MM.1S (cell line): ENCODE data around the gene PKN1.

Experiments used
- DNase-seq: peaks from one replicate; pipeline ENCODE4 v3.0.0-alpha.2; 2015
- H2AFZ ChIP-seq: fragments of 300-600 bp; sonication (generic); 2 replicates; pipeline ENCODE4 v1.6.0; 2016; ENCODE audit warnings: antibody characterized with exemption, low read length
- H3F3A ChIP-seq: fragments of 300-600 bp; sonication (generic); 2 replicates; pipeline ENCODE4 v1.6.1; 2016; ENCODE audit warnings: mild to moderate bottlenecking, antibody characterized with exemption, low read length, moderate library complexity, mixed read lengths; ENCODE audit not compliant: insufficient read depth
- H3K27ac ChIP-seq: fragments of 300-600 bp; sonication (generic); 2 replicates; pipeline ENCODE4 v1.5.1; 2016; ENCODE audit warnings: mild to moderate bottlenecking, low read length
- H3K27me3 ChIP-seq: fragments of 300-600 bp; sonication (generic); replicated peaks from 2 replicates; pipeline ENCODE4 v1.6.0; 2016; ENCODE audit warnings: low read length; ENCODE audit not compliant: insufficient read depth
- H3K36me3 ChIP-seq: fragments of 300-600 bp; sonication (generic); replicated peaks from 2 replicates; pipeline ENCODE4 v1.6.1; 2016; ENCODE audit warnings: mild to moderate bottlenecking, low read length, mixed read lengths; ENCODE audit not compliant: insufficient read depth
- H3K4me1 ChIP-seq: fragments of 300-600 bp; sonication (generic); 2 replicates; pipeline ENCODE4 v1.6.1; 2016; ENCODE audit warnings: low read length, mixed read lengths
- H3K4me2 ChIP-seq: fragments of 300-600 bp; sonication (generic); 2 replicates; pipeline ENCODE4 v1.6.0; 2016; ENCODE audit warnings: low read depth, low read length
- H3K4me3 ChIP-seq: fragments of 300-600 bp; sonication (generic); 2 replicates; pipeline ENCODE4 v1.5.1; 2016; ENCODE audit warnings: low read length, mixed read lengths
- H3K79me2 ChIP-seq: fragments of 300-600 bp; sonication (generic); 2 replicates; pipeline ENCODE4 v1.6.1; 2016; ENCODE audit warnings: mixed run types, low read length, mixed read lengths
- H3K9ac ChIP-seq: fragments of 300-600 bp; sonication (generic); 2 replicates; pipeline ENCODE4 v1.6.1; 2016; ENCODE audit warnings: low read length, mixed read lengths
- H3K9me2 ChIP-seq: fragments of 300-600 bp; sonication (generic); replicated peaks from 2 replicates; pipeline ENCODE4 v1.6.1; 2016; ENCODE audit warnings: mild to moderate bottlenecking, low read length, mixed read lengths; ENCODE audit not compliant: insufficient read depth
- H3K9me3 ChIP-seq: fragments of 300-600 bp; sonication (generic); replicated peaks from 2 replicates; pipeline ENCODE4 v1.6.1; 2016; ENCODE audit warnings: mild to moderate bottlenecking, low read length, mixed read lengths; ENCODE audit not compliant: insufficient read depth
- H4K20me1 ChIP-seq: fragments of 300-600 bp; sonication (generic); 2 replicates; pipeline ENCODE4 v1.6.1; 2016; ENCODE audit warnings: mild to moderate bottlenecking, low read length, moderate library complexity, mixed read lengths; ENCODE audit not compliant: insufficient read depth
- EZH2 ChIP-seq: fragments of 300-600 bp; sonication (generic); optimal IDR thresholded peaks from 2 replicates; pipeline ENCODE3; 2017; ENCODE audit warnings: low read depth, mild to moderate bottlenecking, antibody characterized with exemption, low read length, mixed read lengths
- EZH2phosphoT487 ChIP-seq: fragments of 300-600 bp; sonication (generic); IDR thresholded peaks from 2 replicates; pipeline ENCODE4 v1.6.1; 2018; ENCODE audit warnings: antibody characterized with exemption, low read length
- TF ChIP-seq, protein P1 (sequence below): fragments of 300-600 bp; sonication (generic); IDR thresholded peaks from 2 replicates; pipeline ENCODE4 v1.5.1; 2016; ENCODE audit warnings: antibody characterized with exemption, low read length, mixed read lengths

Gene PKN1

DNA sequence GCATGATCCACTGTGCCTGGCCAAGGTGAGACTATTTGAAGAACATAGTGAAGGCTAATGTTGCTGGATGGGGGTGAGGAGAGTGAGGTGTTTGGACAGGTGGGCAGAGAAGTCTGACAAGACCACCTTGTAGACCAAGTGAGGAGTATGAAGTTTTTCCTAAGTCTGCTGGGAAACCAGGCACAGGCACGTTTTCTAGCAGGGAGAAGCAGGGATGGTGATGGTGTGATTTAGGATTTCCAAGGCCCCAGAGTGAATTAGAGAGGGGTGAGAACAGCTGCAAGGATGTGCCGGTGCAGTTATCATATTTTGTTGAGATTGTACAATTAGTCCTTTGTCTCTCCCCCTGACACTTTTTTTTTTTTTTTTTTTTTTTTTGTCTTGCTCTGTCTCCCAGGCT is 5.6 kb upstream of the PKN1 start:
- no peak overlapping the region for H3K4me2 ChIP-seq
- no peaks in the 10 kb centered on the region for H3K36me3 ChIP-seq
- H2AFZ ChIP-seq: no peak overlapping the region
- H4K20me1 ChIP-seq: no peaks in the 10 kb centered on the region
- no peaks in the 10 kb centered on the region for H3K9me3 ChIP-seq
- no peak overlapping the region for H3K4me3 ChIP-seq
- no peak overlapping the region for H3K27ac ChIP-seq
- no peaks in the 10 kb centered on the region for H3K4me1 ChIP-seq
- H3K27me3 ChIP-seq: peaks cover 3% of the 10 kb centered on the region; the same call in 1 of the 2 replicates
- 0 out of 2 replicates have a peak, but pooled peaks cover under 1% of the 10 kb centered on the region for H3F3A ChIP-seq
- DNase-seq: no peak
- H3K9me2 ChIP-seq: no peaks in the 10 kb centered on the region
- H3K9ac ChIP-seq: no peak overlapping the region
- TF ChIP-seq, protein P1, sequence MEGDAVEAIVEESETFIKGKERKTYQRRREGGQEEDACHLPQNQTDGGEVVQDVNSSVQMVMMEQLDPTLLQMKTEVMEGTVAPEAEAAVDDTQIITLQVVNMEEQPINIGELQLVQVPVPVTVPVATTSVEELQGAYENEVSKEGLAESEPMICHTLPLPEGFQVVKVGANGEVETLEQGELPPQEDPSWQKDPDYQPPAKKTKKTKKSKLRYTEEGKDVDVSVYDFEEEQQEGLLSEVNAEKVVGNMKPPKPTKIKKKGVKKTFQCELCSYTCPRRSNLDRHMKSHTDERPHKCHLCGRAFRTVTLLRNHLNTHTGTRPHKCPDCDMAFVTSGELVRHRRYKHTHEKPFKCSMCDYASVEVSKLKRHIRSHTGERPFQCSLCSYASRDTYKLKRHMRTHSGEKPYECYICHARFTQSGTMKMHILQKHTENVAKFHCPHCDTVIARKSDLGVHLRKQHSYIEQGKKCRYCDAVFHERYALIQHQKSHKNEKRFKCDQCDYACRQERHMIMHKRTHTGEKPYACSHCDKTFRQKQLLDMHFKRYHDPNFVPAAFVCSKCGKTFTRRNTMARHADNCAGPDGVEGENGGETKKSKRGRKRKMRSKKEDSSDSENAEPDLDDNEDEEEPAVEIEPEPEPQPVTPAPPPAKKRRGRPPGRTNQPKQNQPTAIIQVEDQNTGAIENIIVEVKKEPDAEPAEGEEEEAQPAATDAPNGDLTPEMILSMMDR: no peak
- TF ChIP-seq EZH2 (no peak), EZH2phosphoT487 (no peak)
- H3K79me2 ChIP-seq: no peaks in the 10 kb centered on the region

DNA sequence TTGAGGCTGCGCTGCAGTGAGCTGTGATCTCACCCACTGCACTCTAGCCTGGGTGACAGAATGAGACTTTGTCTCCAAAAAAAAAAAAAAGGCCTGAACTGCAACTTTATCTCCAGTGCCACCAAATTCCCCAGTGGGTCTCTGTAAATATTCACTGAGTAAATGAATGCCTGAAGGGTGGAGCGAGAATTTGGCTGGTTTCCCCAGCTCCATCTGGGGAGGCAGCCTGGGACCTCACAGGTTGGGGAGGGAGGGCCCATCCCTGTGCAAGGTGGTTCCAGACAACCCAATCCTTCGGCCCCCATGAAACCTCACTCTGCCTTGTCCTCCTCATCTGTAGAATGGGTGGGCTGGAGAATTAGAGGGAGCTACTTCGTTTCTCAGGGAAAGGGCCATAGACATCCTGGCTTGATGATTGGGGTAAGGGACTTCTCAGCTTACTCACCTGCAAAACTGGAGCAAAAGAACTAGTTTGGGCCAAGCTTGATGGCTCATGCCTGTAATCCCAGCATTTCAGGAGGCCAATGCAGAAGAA is 4.2 kb upstream of the PKN1 start:
- H3K9me3 ChIP-seq: no peaks in the 10 kb centered on the region
- H3F3A ChIP-seq: peaks cover 5% of the 10 kb centered on the region; the same call in 1 of the 2 replicates
- H3K36me3 ChIP-seq: no peaks in the 10 kb centered on the region
- H3K4me3 ChIP-seq: no peak overlapping the region
- H2AFZ ChIP-seq: no peak overlapping the region
- H3K9me2 ChIP-seq: no peaks in the 10 kb centered on the region
- H3K9ac ChIP-seq: no peak overlapping the region
- TF ChIP-seq EZH2 (no peak), EZH2phosphoT487 (no peak)
- TF ChIP-seq, protein P1: no peak
- no peak overlapping the region for H3K27ac ChIP-seq
- no peak for DNase-seq
- peaks cover 4% of the 10 kb centered on the region; the same call in 1 of the 2 replicates for H3K4me1 ChIP-seq
- peaks cover 3% of the 10 kb centered on the region; the same call in 1 of the 2 replicates for H3K27me3 ChIP-seq
- H3K79me2 ChIP-seq: peaks cover 5% of the 10 kb centered on the region
- no peaks in the 10 kb centered on the region for H4K20me1 ChIP-seq
- H3K4me2 ChIP-seq: no peak overlapping the region

DNA sequence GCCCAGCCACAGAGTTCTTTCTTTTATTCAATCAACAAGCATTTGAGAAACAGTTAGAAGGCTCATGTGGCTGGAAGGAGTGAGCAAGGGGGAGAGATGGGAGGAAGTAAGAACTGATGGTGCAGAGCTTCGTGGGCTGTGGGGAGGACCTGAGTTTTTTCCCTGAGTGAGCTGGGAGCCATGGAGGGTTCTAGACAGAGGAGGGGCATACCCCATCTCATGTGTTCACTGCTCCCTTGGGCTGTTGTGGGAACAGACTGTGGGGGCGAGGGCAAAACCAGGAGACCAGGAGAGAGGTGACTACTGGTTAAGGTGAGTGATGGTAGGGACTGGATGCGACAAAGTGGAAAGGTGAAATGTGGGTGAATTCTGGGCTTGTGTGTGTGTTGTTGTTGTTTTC is 2.4 kb upstream of the PKN1 start:
- H3F3A ChIP-seq: peaks cover 5% of the 10 kb centered on the region; the same call in 1 of the 2 replicates
- no peaks in the 10 kb centered on the region for H4K20me1 ChIP-seq
- H3K9me3 ChIP-seq: no peaks in the 10 kb centered on the region
- peaks cover 20% of the 10 kb centered on the region for H3K79me2 ChIP-seq
- H3K4me1 ChIP-seq: peaks cover 8% of the 10 kb centered on the region; the same call in 1 of the 2 replicates
- H3K9ac ChIP-seq: no peak overlapping the region
- H3K36me3 ChIP-seq: no peaks in the 10 kb centered on the region
- no peaks in the 10 kb centered on the region for H3K9me2 ChIP-seq
- H3K27ac ChIP-seq: no peak overlapping the region
- H3K27me3 ChIP-seq: peaks cover 3% of the 10 kb centered on the region; the same call in 1 of the 2 replicates
- no peak for TF ChIP-seq EZH2phosphoT487
- TF ChIP-seq, protein P1: no peak
- H3K4me3 ChIP-seq: no peak overlapping the region
- H2AFZ ChIP-seq: no peak overlapping the region
- H3K4me2 ChIP-seq: no peak overlapping the region
- no peak for DNase-seq
